Tibial nerve (tissue), 4 donors: ENCODE measurements around the gene FZD4.
A peak's percentile ranks its signal among the peaks of the same experiment; 100 is the strongest.

ENCODE experiments used
- EP300 ChIP-seq, 2 donors: sonication (generic); formaldehyde crosslinking; IDR thresholded peaks; one replicate each; pipeline ENCODE4 v1.6.1; 2017; ENCODE audit warnings: antibody characterized with exemption in 2 of 2, mild to moderate bottlenecking in 1 of 2
- POLR2A ChIP-seq, 2 donors: fragments of 450-650 bp; IDR thresholded peaks; one replicate each; pipeline ENCODE4 v1.6.1; 2017; ENCODE audit warnings: antibody characterized with exemption in 2 of 2, mild to moderate bottlenecking in 2 of 2, moderate library complexity in 2 of 2
- TF ChIP-seq, protein P1 (sequence below), 5 experiments: fragments of 200-600 bp in 3 of 5; fragments of 450-650 bp in 2 of 5; sonication (generic) in 3 of 5; IDR thresholded peaks; one replicate each; pipeline ENCODE4 v1.5.1; 2016 to 2019; ENCODE audit warnings: antibody characterized with exemption in 5 of 5, mild to moderate bottlenecking in 3 of 5, moderate library complexity in 2 of 5

- TF ChIP-seq POLR2A (IDR thresholded peaks at IDR 0.05) (no peak), EP300 (IDR thresholded peaks at IDR 0.05) (peak; percentile 63 to 88)
- TF ChIP-seq, protein P1, sequence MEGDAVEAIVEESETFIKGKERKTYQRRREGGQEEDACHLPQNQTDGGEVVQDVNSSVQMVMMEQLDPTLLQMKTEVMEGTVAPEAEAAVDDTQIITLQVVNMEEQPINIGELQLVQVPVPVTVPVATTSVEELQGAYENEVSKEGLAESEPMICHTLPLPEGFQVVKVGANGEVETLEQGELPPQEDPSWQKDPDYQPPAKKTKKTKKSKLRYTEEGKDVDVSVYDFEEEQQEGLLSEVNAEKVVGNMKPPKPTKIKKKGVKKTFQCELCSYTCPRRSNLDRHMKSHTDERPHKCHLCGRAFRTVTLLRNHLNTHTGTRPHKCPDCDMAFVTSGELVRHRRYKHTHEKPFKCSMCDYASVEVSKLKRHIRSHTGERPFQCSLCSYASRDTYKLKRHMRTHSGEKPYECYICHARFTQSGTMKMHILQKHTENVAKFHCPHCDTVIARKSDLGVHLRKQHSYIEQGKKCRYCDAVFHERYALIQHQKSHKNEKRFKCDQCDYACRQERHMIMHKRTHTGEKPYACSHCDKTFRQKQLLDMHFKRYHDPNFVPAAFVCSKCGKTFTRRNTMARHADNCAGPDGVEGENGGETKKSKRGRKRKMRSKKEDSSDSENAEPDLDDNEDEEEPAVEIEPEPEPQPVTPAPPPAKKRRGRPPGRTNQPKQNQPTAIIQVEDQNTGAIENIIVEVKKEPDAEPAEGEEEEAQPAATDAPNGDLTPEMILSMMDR (IDR thresholded peaks at IDR 0.05) = no peak
These were observed 23.1 kb upstream of the FZD4 start for GRCh38 chr11:86978247-86978646.
